K562 (cell line): ENCODE measurements around the gene RYR3. TPM values are rescaled to one million over a fixed set of nuclear protein-coding genes. Genes with fewer than 3 reads are reported as not detected.

Source experiments
- ATAC-seq: fragments of 200-7000 bp; cut with Tn5 transposase; 3 replicates; pipeline ENCODE4 v1.9.1; 2020; ENCODE audit warnings: moderate library complexity
- BruUV-seq: library from RNA; stranded (reverse); fragments of 400-500 nt; replicated peaks from 2 replicates; lab custom pipeline; 2021; lab: Mats Ljungman, UMichigan
- CTCF ChIA-PET: fragments of 300-600 bp; formaldehyde crosslinking; extraction: SDS; loops from one replicate; lab custom pipeline; 2021; ENCODE audit warnings: low intra/inter-chr PET ratio; lab: Yijun Ruan, JAX
- POLR2A ChIA-PET: fragments of 300-600, 350-650 bp; sonication (Branson Sonifier 250); formaldehyde crosslinking; extraction: SDS; loops from one replicate; lab custom pipeline; 2021; ENCODE audit warnings: antibody characterized with exemption, inconsistent platforms; lab: Yijun Ruan, JAX
- DNase-seq, 4 experiments: peaks; one replicate each; pipeline versions ENCODE4 v3.0.0 to v3.0.0-alpha.2; 2011 to 2018; ENCODE audit warnings: low spot score in 3 of 4, mixed read lengths in 3 of 4; ENCODE audit errors: extremely low read depth in 1 of 4
- FAIRE-seq: peaks from 2 replicates; lab custom pipeline; 2011; peaks lifted over from hg19 to GRCh38; lab: Jason Lieb, UNC
- H2AFZ ChIP-seq: 2 replicates; pipeline ENCODE4 v1.6.0; 2011; ENCODE audit warnings: low read depth, low read length, control low read depth, inconsistent platforms
- H3K27ac ChIP-seq: fragments of 200-600 bp; 3 replicates; pipeline ENCODE4 v1.8.0; 2011; ENCODE audit warnings: low read depth, mild to moderate bottlenecking, control low read depth, inconsistent platforms, low read length, moderate library complexity, mixed read lengths; ENCODE audit errors: extremely low read depth
- H3K27me3 ChIP-seq, 2 experiments: fragments of 300-600 bp in 1 of 2; 2 replicates in 1 of 2; 3 replicates in 1 of 2; pipeline versions ENCODE4 v1.6.0 to v1.8.0; 2011; ENCODE audit warnings: inconsistent platforms in 2 of 2, low read length in 2 of 2, mild to moderate bottlenecking in 1 of 2, mixed read lengths in 1 of 2, moderate library complexity in 1 of 2; ENCODE audit not compliant: control insufficient read depth in 2 of 2, insufficient read depth in 2 of 2
- H3K36me3 ChIP-seq: fragments of 300-600 bp; 3 replicates; pipeline ENCODE4 v1.8.0; 2011; ENCODE audit warnings: mild to moderate bottlenecking, low read length, inconsistent platforms; ENCODE audit not compliant: control insufficient read depth, insufficient read depth
- H3K4me1 ChIP-seq, 2 experiments: fragments of 200-600 bp in 1 of 2; replicated peaks in 1 of 2; 2 replicates in 1 of 2; 3 replicates in 1 of 2; pipeline versions ENCODE4 v1.5.1 to v1.8.0; 2011; ENCODE audit warnings: inconsistent platforms in 2 of 2, low read length in 2 of 2, mild to moderate bottlenecking in 1 of 2, mixed read lengths in 1 of 2, moderate library complexity in 1 of 2; ENCODE audit not compliant: control insufficient read depth in 2 of 2, insufficient read depth in 2 of 2
- H3K4me2 ChIP-seq: 2 replicates; pipeline ENCODE4 v1.6.1; 2011; ENCODE audit warnings: low read length, control low read depth, inconsistent platforms, mixed read lengths; ENCODE audit not compliant: insufficient read depth
- H3K4me3 ChIP-seq: fragments of 200-600 bp; sonication (generic), shearing (Covaris generic); 2 replicates; pipeline ENCODE4 v1.5.1; 2016; ENCODE audit warnings: control low read depth, inconsistent platforms
- H3K79me2 ChIP-seq: fragments of 200-600 bp; 3 replicates; pipeline ENCODE4 v1.8.0; 2011; ENCODE audit warnings: low read length, inconsistent platforms; ENCODE audit not compliant: control insufficient read depth, insufficient read depth
- H3K9ac ChIP-seq, 2 experiments: 2 replicates each; pipeline versions ENCODE4 v1.6.0 to v1.6.1; 2011; ENCODE audit warnings: low read depth in 2 of 2, low read length in 2 of 2, control low read depth in 1 of 2, inconsistent platforms in 1 of 2, mild to moderate bottlenecking in 1 of 2, mixed read lengths in 1 of 2; ENCODE audit not compliant: insufficient read depth in 1 of 2
- H3K9me1 ChIP-seq: one replicate; pipeline ENCODE4 v1.6.0; 2011; ENCODE audit warnings: inconsistent platforms, mild to moderate bottlenecking, low read length, moderate library complexity; ENCODE audit not compliant: control insufficient read depth, insufficient read depth
- H3K9me3 ChIP-seq: replicated peaks from 2 replicates; pipeline ENCODE4 v1.5.1; 2011; ENCODE audit warnings: low read depth, low read length, inconsistent platforms; ENCODE audit not compliant: control insufficient read depth, insufficient read depth
- H4K20me1 ChIP-seq: replicated peaks from 2 replicates; pipeline ENCODE4 v1.6.1; 2011; ENCODE audit warnings: low read length, inconsistent platforms, mixed read lengths; ENCODE audit not compliant: control insufficient read depth, insufficient read depth
- CC2D1A ChIP-seq: fragments of 450-650 bp; IDR thresholded peaks from 2 replicates; pipeline ENCODE4 v1.6.1; 2017; ENCODE audit warnings: mild to moderate bottlenecking
- GATAD2B ChIP-seq: fragments of 450-650 bp; IDR thresholded peaks from 2 replicates; pipeline ENCODE4 v1.6.1; 2017; ENCODE audit warnings: mild to moderate bottlenecking, borderline replicate concordance
- HBP1 ChIP-seq: fragments of 450-650 bp; formaldehyde crosslinking; IDR thresholded peaks from 2 replicates; pipeline ENCODE4 v1.4.0; 2022; ENCODE audit warnings: missing genetic modification characterization
- JUND ChIP-seq, 2 experiments: IDR thresholded peaks; 2 replicates in 1 of 2; 3 replicates in 1 of 2; pipeline ENCODE4 v1.6.1; 2011; ENCODE audit warnings: borderline replicate concordance in 2 of 2, low read depth in 2 of 2, low read length in 2 of 2, improper control_type of control experiment in 1 of 2, missing biosample characterization in 1 of 2, missing genetic modification characterization in 1 of 2, missing genetic modification reagents in 1 of 2
- NEUROD1 ChIP-seq: fragments of 150-350 bp; IDR thresholded peaks from 2 replicates; pipeline ENCODE4 v1.6.1; 2014; ENCODE audit warnings: borderline replicate concordance, low read length, low read depth; ENCODE audit not compliant: partially characterized antibody
- NONO ChIP-seq, 2 experiments: fragments of 200-400 bp in 1 of 2; fragments of 450-650 bp in 1 of 2; formaldehyde crosslinking in 1 of 2; IDR thresholded peaks; 2 replicates each; pipeline ENCODE4 v1.6.1; 2017; ENCODE audit warnings: low read depth in 2 of 2, mild to moderate bottlenecking in 2 of 2, moderate library complexity in 2 of 2, low read length in 1 of 2
- PKNOX1 ChIP-seq: fragments of 450-650 bp; IDR thresholded peaks from 2 replicates; pipeline ENCODE4 v1.6.1; 2016
- POU5F1 ChIP-seq: fragments of 150-350 bp; IDR thresholded peaks from 2 replicates; pipeline ENCODE4 v1.6.1; 2014; ENCODE audit warnings: borderline replicate concordance, low read length, low read depth, mild to moderate bottlenecking; ENCODE audit not compliant: partially characterized antibody
- PYGO2 ChIP-seq: fragments of 450-650 bp; IDR thresholded peaks from 2 replicates; pipeline ENCODE4 v1.6.1; 2016; ENCODE audit warnings: mild to moderate bottlenecking, missing genetic modification characterization, moderate library complexity, missing compliant biosample characterization
- RFX5 ChIP-seq: IDR thresholded peaks from 2 replicates; pipeline ENCODE4 v1.6.1; 2011; ENCODE audit warnings: low read depth, mild to moderate bottlenecking, improper control_type of control experiment, low read length
- TEAD1 ChIP-seq, 2 experiments: fragments of 450-650 bp in 1 of 2; sonication (generic) in 1 of 2; formaldehyde crosslinking; IDR thresholded peaks; 2 replicates each; pipeline versions ENCODE4 v1.4.0 to v1.8.0; 2020 to 2022; ENCODE audit warnings: mild to moderate bottlenecking in 2 of 2, missing genetic modification reagents in 1 of 2
- ZNF146 ChIP-seq: IDR thresholded peaks from one replicate; pipeline ENCODE4 v1.6.1; 2018; ENCODE audit warnings: missing compliant biosample characterization; ENCODE audit not compliant: unreplicated experiment
- ZNF584 ChIP-seq: fragments of 200-800 bp; sonication (Bioruptor generic); IDR thresholded peaks from 2 replicates; pipeline ENCODE4 v1.6.1; 2016; ENCODE audit warnings: low read depth, mild to moderate bottlenecking, missing genetic modification characterization, missing compliant biosample characterization
- WGBS: fragments of 100-300 bp; shearing (Covaris generic); methylation state at CpG from one replicate; pipeline ENCODE4 v1.1.6; 2016; ENCODE audit warnings: low coverage, mixed read lengths; ENCODE audit not compliant: insufficient coverage; ENCODE audit errors: missing lambda C conversion rate; 5-methylcytosine and 5-hydroxymethylcytosine counted together
- in situ Hi-C: fragments of 300-500 bp; cut with MboI; formaldehyde crosslinking; loops from 4 replicates; pipeline ENCODE4 v1.15.0; 2018; ENCODE audit warnings: inconsistent platforms, mixed read lengths
- intact Hi-C: fragments of 100-400 bp; cut with micrococcal nuclease; formaldehyde crosslinking; loops from 2 replicates; pipeline ENCODE4 v1.14.2; 2022
- polyA plus RNA-seq, 8 experiments: library from polyadenylated mRNA; depleted of rRNA in 4 of 8; stranded (reverse) in 5 of 8; unstranded in 3 of 8; fragments of >200 nt; fragmentation: Nextera tagmentation in 2 of 8; fragmentation: Illumina TruSeq in 1 of 8; extraction: Ambion mirVana in 2 of 8; extraction: Trizol in 1 of 8; gene quantifications; 2 replicates each; pipeline versions ENCODE4 v1.2.1 to v1.2.3, GENCODE V29; 2011 to 2014; ENCODE audit warnings: inconsistent platforms in 1 of 8, missing spikeins in 1 of 8
- total RNA-seq, 7 experiments: library from RNA; depleted of rRNA in 6 of 7; stranded (reverse); fragments of >200 nt in 6 of 7; fragmentation: Illumina TruSeq in 2 of 7; extraction: Trizol in 2 of 7; gene quantifications; 2 replicates each; pipeline versions ENCODE4 v1.2.1 to v1.2.3, GENCODE V29; 2011 to 2021; ENCODE audit warnings: low replicate concordance in 1 of 7

RYR3 gene
- total and polyA plus RNA-seq, 9 of the 15 experiments (the other 6 are each of a cell fraction or from before 2014, with no cell fraction given): 0.04 TPM; not detected in 8

DNA sequence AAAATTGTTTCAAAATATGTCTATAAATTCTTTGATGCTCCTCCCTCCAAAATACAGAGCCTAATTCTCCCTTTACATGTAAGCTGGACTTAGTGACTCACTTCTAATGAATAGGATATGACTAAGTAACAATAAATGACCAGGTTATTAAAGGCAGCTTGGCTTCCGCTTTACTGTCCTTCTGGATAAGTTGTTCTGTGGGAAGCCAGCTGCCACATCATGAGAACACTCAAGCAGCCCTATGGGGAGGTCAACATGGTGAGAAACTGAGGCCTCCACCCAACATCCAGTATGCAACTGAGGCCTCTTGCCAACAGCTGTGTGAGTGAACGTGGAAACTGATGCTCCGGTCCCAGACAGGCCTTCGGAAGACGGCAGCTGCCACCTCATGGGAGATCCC, 410.2 kb downstream of the RYR3 start:
- in situ Hi-C loops: no loop called here
- FAIRE-seq: no peak
- H3K9ac ChIP-seq: no peak overlapping the region

More for the DNA sequence above, 410.2 kb downstream of the RYR3 start:
- ATAC-seq (no peak), DNase-seq (no peak)
- Histone ChIP-seq H3K27ac (no peak overlapping the region), H3K9me3 (no peaks in the 10 kb centered on the region), H3K4me1 (no peaks in the 10 kb centered on the region), H3K4me3 (no peak overlapping the region), H4K20me1 (no peaks in the 10 kb centered on the region), H3K4me2 (no peak overlapping the region), H3K9me1 (no peaks in the 10 kb centered on the region), H3K36me3 (no peaks in the 10 kb centered on the region), H3K79me2 (no peaks in the 10 kb centered on the region), H2AFZ (no peak overlapping the region), H3K27me3 (peaks cover 0 to 4% of the 10 kb centered on the region in 2 experiments; a peak in 2 of 5 replicates)
- POLR2A ChIA-PET: interaction anchor here (0.6 kb wide), 2 partner anchors 73 to 607 kb away, joined by 5 read pairs; no protein-coding TSS in a partner anchor
- TF ChIP-seq NEUROD1 (no peak), ZNF146 (CRISPR knock-in tag) (no peak), CC2D1A (no peak), JUND (IDR thresholded peaks at IDR 0.05; ENCODE audit: borderline replicate concordance, low read depth, low read length) (no peak), JUND (tag; IDR thresholded peaks at IDR 0.05; ENCODE audit: borderline replicate concordance, low read depth, low read length) (no peak), PYGO2 (tag) (no peak), HBP1 (CRISPR knock-in tag) (no peak), TEAD1 (CRISPR knock-in tag; IDR thresholded peaks at IDR 0.05) (no peak), NONO (IDR thresholded peaks at IDR 0.05; ENCODE audit: low read depth in 2 of 2, low read length in 1 of 2) (no peak), ZNF584 (CRISPR knock-in tag) (no peak), POU5F1 (no peak), GATAD2B (no peak), RFX5 (no peak), PKNOX1 (no peak)
- BruUV-seq: no TSS peak
- WGBS: 0% methylated on average over 5 of the region's 5 CpGs
- intact Hi-C loops: no loop called here
- CTCF ChIA-PET: no interaction called here
